HG03060 (cell line): Measurements from ENCODE around the gene HS6ST1.

Experiments
- ATAC-seq: cut with Tn5 transposase; IDR thresholded peaks from one replicate; pipeline ENCODE4 v1.9.1; 2021; ENCODE audit warnings: low read depth, moderate number of reproducible peaks; ENCODE audit not compliant: unreplicated experiment

HS6ST1 gene

GRCh38 chr2:128300151-128301020 lies 18.3 kb downstream of the HS6ST1 start:
- no peak for ATAC-seq

DNA sequence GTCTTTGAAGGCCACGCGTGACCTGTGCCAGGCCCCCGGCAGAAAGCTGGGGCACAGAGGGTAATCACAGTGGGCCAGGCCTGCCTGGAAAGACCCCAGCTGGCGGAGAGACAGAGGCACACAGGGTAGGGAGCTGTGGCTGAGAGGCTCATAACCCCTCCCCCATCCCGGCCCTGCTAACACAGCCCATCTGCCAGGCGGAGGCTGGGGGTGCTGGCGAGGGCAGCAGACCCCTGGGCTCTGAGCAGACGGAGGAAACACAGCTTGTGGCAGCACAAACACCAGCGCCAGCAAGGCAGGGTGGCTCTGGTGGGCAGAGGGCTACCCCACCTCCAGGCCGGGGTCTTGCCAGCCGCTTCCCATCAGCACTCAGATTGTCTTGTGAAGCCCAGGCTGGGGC lies 19.0 kb downstream of the HS6ST1 start:
- ATAC-seq: no peak

DNA sequence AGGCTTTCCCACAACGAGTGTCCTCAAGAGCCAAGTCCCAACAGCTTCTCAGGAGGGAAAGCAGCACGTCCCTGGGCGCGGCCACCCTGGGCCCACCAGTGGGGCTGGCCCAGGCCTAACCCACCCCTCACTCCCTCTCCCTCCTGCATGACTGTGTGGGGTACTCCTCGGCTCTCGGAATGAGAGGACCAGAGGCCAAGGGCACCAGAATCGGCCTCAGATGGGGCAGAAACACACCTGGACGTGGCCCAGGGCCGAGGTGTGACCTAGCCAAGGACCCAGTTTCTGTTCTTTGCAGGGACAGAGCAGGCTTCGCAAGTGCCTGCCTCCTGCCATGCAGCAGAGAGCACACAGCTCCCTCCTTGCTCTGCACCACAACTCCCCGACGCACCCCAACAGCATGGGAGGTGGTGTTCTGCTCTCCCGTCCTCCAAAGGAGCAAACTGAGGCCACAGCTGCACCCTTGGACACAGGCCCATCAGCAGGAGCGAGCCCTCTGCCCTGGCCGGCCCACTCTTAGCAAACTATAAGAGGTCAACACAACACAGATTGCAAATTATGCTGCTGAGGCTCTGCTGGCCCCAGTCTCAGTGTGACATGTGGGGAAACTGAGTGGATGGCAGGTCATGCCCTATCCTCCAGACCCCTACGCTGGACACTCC lies 19.7 kb downstream of the HS6ST1 start:
- no peak for ATAC-seq

DNA sequence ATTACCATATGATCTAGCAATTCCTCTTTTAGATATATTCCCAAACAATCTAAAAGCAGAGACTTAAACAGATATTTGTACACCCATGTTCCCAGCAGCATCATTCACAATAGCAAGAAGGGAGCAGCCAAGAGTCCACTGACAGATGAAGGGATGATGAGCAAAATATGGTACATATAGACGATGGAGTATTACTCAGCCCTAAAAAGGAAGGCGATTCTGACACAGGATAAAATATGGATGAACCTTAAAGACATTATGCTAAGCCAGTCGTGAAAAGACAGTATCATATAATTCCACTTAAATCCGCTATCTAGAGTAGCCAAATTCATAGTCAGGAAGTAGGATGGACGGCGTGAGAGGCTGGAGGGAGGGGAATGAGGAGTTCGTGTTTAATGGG lies 20.4 kb downstream of the HS6ST1 start:
- no peak for ATAC-seq

DNA sequence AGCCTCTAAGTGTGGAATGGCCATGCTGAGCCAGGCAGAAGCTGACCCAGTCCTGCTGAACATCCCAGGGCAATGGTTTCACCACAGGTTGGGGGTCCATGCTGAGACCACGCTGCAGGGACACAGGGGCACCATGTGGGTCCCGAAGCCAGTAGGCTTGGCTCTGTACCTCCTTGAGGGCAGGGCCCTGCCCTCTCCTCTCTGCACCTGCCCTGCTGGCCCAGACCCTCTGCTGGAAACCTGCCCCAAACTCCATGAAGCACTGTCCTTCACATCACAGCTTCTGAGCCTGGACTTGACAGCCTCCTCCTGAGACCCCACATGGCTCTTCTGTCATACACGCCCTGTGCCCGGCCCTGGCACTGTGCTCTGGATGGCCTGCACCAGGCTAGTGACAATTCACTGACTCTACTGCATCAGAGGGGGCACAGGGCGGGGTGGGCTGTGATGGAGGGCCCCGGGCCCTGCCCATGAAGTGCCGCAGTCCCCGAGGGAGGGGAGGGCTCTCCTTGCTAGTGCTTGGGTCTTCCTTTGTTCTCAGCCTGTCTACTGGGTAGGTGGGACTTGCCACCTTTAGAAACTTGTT lies 24.7 kb downstream of the HS6ST1 start:
- no peak for ATAC-seq

DNA sequence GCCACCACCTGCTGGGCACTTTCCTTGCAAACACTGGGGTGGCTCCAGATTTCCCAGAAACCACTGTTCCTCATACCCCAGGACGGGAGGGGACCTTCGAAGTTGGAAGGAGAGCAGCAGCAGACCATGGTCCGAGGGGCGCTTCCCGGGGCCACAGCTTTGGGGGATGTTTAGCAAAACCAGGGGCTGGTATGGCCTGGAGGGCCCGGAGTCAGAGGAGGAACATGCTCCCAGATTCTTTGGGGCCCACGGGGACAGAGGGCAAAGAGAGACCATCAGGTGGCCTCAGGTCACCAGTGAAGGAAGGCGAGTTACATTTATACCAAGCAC lies 25.3 kb downstream of the HS6ST1 start:
- ATAC-seq: no peak

DNA sequence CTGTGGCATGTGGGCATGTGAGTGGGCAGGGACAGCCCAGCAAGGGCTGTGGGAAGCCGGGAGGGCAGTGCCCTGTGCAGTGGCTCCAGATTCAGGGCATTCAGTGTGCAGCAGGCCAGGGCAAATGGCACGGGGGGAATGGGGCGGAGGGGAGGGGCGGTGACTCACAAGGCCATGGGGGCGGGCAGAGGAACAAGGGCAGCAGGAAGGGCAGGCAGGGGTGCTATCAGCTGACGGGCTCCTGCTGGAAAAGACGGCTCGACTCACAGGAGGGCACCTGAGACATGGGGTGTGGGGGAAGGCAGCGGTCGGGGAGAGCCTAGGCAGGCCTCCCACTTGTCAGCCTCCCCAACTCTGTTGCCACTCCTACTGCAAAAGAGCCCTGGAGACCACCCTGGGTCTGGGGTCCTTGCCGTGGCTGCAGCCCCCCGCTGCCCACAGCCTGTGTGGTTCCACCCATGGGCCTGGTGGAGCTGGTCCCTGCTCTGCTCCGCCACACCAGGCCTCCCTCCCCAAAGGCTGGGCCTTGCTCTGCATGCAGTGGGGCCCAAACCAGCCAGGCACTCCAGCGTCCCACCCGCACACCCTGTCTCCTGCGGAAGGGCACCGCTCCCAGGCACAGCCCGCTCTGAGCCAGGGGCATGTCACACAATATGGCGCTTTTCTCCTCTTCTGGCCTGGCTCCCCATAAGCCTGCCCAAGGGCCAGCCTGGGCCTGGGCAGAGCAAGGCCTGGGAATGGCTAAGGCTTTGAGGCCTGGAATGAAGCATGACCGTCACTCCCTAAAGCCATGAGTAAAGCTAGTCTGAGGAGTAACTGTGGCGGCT lies 25.9 kb downstream of the HS6ST1 start:
- no peak for ATAC-seq

GRCh38 chr2:128291844-128292598 lies 26.6 kb downstream of the HS6ST1 start:
- no peak for ATAC-seq

GRCh38 chr2:128291161-128291843 lies 27.4 kb downstream of the HS6ST1 start:
- no peak for ATAC-seq

GRCh38 chr2:128290356-128290755 lies 28.3 kb downstream of the HS6ST1 start:
- no peak for ATAC-seq

GRCh38 chr2:128289439-128289838 lies 29.2 kb downstream of the HS6ST1 start:
- ATAC-seq: no peak

GRCh38 chr2:128288781-128289180 lies 29.9 kb downstream of the HS6ST1 start:
- ATAC-seq: no peak

GRCh38 chr2:128287780-128288735 lies 30.6 kb downstream of the HS6ST1 start:
- no peak for ATAC-seq

- ATAC-seq: no peak
Measured at GRCh38 chr2:128286905-128287779, 31.5 kb downstream of the HS6ST1 start.

GRCh38 chr2:128286011-128286721 lies 32.5 kb downstream of the HS6ST1 start:
- no peak for ATAC-seq

- no peak for ATAC-seq
Measured at GRCh38 chr2:128285329-128285931, 33.2 kb downstream of the HS6ST1 start.

GRCh38 chr2:128284841-128285240 lies 33.8 kb downstream of the HS6ST1 start:
- no peak for ATAC-seq
